Stimulated activated CD4-positive, alpha-beta T cell treated with anti-CD3 and anti-CD28 coated beads, Interleukin-15, amount 100 ng/mL, for 24 hours (primary cell): Measurements from ENCODE around the gene OR1D5.
"Not testable (repeated sequence)": the region's sequence is repeated elsewhere in the genome, so short reads cannot be mapped to it uniquely, and the experiment has no call there.

Experiments
- DNase-seq: peaks from one replicate; pipeline ENCODE4 v3.0.0-alpha.2; 2020

Gene OR1D5, protein sequence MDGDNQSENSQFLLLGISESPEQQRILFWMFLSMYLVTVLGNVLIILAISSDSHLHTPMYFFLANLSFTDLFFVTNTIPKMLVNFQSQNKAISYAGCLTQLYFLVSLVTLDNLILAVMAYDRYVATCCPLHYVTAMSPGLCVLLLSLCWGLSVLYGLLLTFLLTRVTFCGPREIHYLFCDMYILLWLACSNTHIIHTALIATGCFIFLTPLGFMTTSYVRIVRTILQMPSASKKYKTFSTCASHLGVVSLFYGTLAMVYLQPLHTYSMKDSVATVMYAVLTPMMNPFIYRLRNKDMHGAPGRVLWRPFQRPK

GRCh38 chr17:3063507-3063906 lies at the start of gene OR1D5:
Gene OR1D5, minus strand, starts transcription at chr17:3063607. Its CDS starts 0 bp downstream, at chr17:3063607.
- not testable (repeated sequence) for DNase-seq

GRCh38 chr17:3104322-3104721 lies 40.9 kb upstream of the OR1D5 start, which contains the start of gene OR1D2:
Gene OR1D2, minus strand, starts transcription at chr17:3104422. Its CDS starts 11,426 bp downstream, at chr17:3092996.
- no peak for DNase-seq

DNA sequence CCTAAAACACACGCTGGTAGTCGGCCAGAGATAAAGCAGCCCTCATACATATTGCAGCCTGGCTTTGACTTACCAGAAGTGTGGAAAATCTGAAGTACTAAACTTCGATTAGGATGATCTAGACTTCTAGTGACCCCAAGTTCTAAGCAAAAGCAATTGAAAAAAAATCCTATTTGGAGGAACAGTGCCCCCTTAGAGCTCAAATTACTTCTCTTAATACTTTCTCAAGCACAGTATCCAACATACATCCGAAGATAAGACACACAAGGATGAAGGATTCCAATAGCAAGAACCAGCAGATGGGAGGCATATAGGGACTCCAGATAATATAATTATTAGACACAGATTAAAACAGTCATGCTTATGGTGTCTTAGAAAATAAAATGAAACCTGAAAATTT lies 10.4 kb upstream of the OR1D5 start:
- DNase-seq, result not testable (repeated sequence)

DNA sequence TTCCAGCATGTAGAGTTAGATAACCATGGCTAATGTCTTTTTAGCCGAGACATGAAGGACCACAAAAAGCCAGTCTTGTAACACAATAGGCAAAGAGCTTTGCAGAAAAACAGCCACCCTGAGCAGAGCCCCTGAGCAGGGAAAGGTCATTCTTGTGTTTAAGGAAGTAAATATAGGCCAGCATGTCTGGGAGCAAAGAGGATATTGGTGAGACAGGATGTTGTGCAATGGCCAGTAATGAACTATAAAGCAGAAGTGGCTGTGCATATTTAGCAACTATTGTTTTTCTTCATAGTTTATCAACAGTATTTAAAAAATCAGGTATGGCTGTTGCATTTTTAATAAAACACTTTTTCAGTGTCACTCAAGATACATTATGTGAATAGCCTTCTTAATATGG lies 1.8 kb upstream of the OR1D5 start:
- not testable (repeated sequence) for DNase-seq

DNA sequence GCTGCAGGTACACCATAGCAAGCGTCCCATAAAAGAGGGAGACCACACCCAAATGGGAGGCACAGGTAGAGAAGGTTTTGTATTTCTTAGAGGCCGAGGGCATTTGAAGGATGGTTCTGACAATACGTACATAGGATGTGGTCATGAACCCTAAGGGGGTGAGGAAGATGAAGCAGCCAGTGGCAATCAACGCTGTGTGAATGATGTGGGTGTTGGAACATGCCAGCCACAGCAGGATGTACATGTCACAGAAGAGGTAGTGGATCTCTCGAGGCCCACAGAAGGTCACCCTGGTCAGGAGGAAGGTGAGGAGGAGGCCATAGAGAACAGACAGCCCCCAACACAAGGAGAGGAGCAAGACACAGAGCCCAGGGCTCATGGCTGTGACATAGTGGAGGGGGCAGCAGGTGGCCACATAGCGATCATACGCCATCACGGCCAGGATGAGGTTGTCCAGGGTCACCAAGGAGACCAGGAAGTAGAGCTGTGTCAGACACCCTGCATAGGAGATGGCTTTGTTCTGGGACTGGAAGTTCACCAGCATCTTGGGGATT lies 506 bp downstream of the OR1D5 start:
- not testable (repeated sequence) for DNase-seq

- DNase-seq, result not testable (repeated sequence)
Observed at GRCh38 chr17:3054868-3055267, 8.5 kb downstream of the OR1D5 start.

GRCh38 chr17:3049705-3050295 lies 13.6 kb downstream of the OR1D5 start:
- no peak for DNase-seq

GRCh38 chr17:3048727-3049471 lies 14.5 kb downstream of the OR1D5 start:
- DNase-seq, result peak; percentile 97

GRCh38 chr17:3046753-3047152 lies 16.7 kb downstream of the OR1D5 start:
- no peak for DNase-seq

DNA sequence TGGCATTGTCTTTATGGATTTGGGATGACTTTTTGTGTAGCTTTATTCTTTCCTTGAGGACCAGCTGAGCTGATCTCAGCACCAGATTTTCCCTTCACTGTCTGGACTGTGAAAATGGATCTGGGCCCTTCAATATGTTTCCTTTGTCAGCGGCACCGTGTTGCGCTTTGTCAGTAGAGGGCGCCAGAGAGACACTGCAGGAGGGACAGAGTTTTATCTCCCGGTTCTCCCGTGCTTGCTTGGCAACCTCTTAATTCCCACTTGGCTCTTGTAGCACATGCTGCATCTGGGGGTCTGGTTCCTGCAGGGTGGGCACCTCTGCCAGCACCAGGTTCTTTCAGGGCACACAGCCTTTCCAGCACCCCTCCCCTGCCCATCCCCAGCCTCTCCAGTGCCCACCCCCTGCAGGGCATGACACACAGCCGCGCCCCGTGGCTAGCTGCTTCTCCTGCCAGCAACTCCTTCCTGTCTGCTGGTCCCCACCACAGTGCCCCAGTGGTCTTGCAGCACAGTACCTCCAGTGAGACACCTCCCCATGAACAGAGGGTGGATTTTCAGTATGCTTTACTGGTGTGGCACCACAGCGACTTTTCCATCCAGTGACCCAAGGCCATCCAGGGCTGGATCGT lies 19.6 kb downstream of the OR1D5 start:
- peak; percentile 58 for DNase-seq

- no peak for DNase-seq
Observed at GRCh38 chr17:3040882-3041281, 22.5 kb downstream of the OR1D5 start.

DNA sequence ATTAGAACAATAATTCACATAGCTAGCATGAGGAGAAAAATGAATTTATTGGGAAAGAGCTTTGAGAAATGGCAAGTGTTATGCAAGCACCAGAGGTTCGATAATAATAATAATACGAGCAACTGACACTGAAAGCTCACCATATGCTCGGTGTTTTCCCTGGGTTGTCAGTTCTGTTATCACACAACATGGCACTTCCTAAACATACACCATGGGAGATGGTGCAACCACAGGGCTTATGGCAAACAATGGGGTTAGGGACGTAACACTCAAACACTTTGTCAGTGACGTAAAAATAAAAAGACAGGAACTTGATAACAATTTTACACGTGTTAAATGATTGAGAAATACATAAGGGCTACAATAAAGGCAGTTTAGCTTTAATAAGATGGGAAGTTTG lies 23.7 kb downstream of the OR1D5 start:
- DNase-seq, result no peak

DNA sequence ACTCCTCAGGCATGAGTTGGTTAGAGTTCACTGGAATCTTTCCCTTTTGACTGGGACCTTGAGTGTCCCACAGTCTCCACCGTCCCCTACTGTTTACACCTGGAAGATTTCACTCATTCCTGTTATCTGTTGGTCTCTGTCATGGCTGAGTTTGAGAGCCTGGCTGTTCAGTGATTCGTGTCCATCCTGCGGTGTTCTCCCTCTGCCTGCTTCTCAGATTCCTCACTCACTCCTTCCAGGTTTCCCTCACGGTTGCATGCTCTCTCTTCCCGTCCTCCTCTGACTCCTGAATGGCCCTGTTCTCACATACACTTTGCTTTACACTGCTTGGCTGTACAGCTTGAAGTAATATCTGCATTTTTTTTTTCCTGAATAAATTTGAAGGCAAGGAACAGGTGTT lies 24.5 kb downstream of the OR1D5 start:
- DNase-seq, result no peak

DNA sequence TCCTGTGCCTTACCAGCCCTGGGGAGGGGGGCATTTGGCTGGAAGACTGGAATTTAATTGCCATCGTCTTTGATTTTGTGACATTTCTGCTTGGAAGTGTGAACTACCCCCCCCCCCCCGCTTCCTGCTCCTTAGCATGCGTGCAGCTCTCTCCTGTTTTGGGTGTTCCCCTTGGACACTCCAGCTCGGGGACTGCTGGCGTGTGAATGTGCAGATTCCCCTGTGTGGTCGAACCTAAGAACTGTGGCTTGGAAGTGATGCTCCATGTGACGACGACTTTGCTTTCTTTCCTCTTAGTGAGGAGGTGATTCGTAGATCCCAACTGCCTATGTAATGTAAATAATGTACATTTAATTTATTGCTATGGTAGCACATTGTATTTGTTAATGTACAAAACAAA lies 26.1 kb downstream of the OR1D5 start:
- DNase-seq, result no peak

GRCh38 chr17:3036800-3037199 lies 26.6 kb downstream of the OR1D5 start:
- no peak for DNase-seq

- DNase-seq, result no peak
Observed at GRCh38 chr17:3035968-3036280, 27.5 kb downstream of the OR1D5 start.

- DNase-seq, result no peak
Observed at GRCh38 chr17:3035256-3035967, 28.0 kb downstream of the OR1D5 start.

GRCh38 chr17:3034578-3034920 lies 28.9 kb downstream of the OR1D5 start:
- no peak for DNase-seq

GRCh38 chr17:3033741-3034577 lies 29.4 kb downstream of the OR1D5 start:
- DNase-seq, result no peak

GRCh38 chr17:3033248-3033640 lies 30.2 kb downstream of the OR1D5 start:
- DNase-seq, result no peak
